ENCODE measurements around the gene RREB1. TPM values are rescaled to one million over a fixed set of nuclear protein-coding genes. Genes with fewer than 3 reads are reported as not detected.

The RREB1 gene
- total and polyA plus RNA-seq, 2 of the 4 experiments (the other 2 are of a cell fraction): 8.4 to 14.5 TPM

- Histone ChIP-seq H3K18ac (ENCODE audit: low read depth, low read length) (no peak overlapping the region), H3K9me3 (ENCODE audit: control insufficient read depth, insufficient read depth, low read length) (no peaks in the 10 kb centered on the region), H2AFZ (replicated peaks; ENCODE audit: low read length, poor library complexity) (no peak overlapping the region), H4K91ac (ENCODE audit: insufficient read depth, low read depth, low read length) (no peak overlapping the region), H2BK20ac (ENCODE audit: low read depth, low read length) (no peak overlapping the region), H3K9me1 (ENCODE audit: insufficient read depth, low read length) (no peaks in the 10 kb centered on the region), H3K4me3 (ENCODE audit: insufficient read depth, low read depth, low read length) (no peak overlapping the region), H4K20me1 (ENCODE audit: insufficient read depth, low read length) (no peaks in the 10 kb centered on the region), H3K56ac (ENCODE audit: extremely low read depth, insufficient read depth, low read length) (no peak overlapping the region), H3K4me1 (ENCODE audit: control insufficient read depth, insufficient read depth, low read length) (no peaks in the 10 kb centered on the region), H2AK9ac (replicated peaks; ENCODE audit: low read depth, low read length, poor library complexity) (no peak overlapping the region), H3K79me1 (ENCODE audit: low read depth in 1 of 2, low read length in 2 of 2) (no peaks in the 10 kb centered on the region), H3K4ac (ENCODE audit: low read depth, low read length) (no peak overlapping the region), H3K14ac (replicated peaks; ENCODE audit: low read depth, low read length) (no peak overlapping the region), H3K23ac (ENCODE audit: low read depth, low read length) (no peak overlapping the region), H3K9ac (ENCODE audit: low read depth, low read length) (no peak overlapping the region), H2AK5ac (ENCODE audit: low read depth, low read length) (no peak overlapping the region), H4K5ac (ENCODE audit: low read depth, low read length) (no peak overlapping the region), H2BK15ac (ENCODE audit: low read depth, low read length) (no peak overlapping the region), H3K27ac (ENCODE audit: insufficient read depth, low read length) (no peak overlapping the region), H4K8ac (ENCODE audit: low read depth in 2 of 2, low read length in 2 of 2) (no peak overlapping the region), H3K36me3 (ENCODE audit: control insufficient read depth, insufficient read depth, low read length) (no peaks in the 10 kb centered on the region), H2BK5ac (ENCODE audit: low read depth, low read length, poor library complexity, severe bottlenecking) (no peak overlapping the region), H3K4me2 (ENCODE audit: low read depth, low read length) (no peak overlapping the region), H3K27me3 (ENCODE audit: control insufficient read depth, insufficient read depth, low read length) (no peaks in the 10 kb centered on the region), H2BK120ac (ENCODE audit: low read depth, low read length) (no peak overlapping the region)
- CTCF ChIA-PET: no interaction called here
- intact Hi-C loops (cut with micrococcal nuclease) (no loop called here), dilution Hi-C loops (cut with HindIII; ENCODE audit: low sequenced_read_pairs, unreplicated experiment) (no loop called here), in situ Hi-C loops (cut with MboI; ENCODE audit: low sequenced_read_pairs) (no loop called here)
- TF ChIP-seq CTCF (conservative IDR thresholded peaks at IDR 0.05; ENCODE audit: low read depth, low read length): no peak
- TF ChIP-seq ELK1 (IDR thresholded peaks at IDR 0.05; ENCODE audit: borderline replicate concordance, low read depth, low read length): no peak
- no peak for TF ChIP-seq MAFK (IDR thresholded peaks at IDR 0.05; ENCODE audit: low read depth, low read length)
- TF ChIP-seq BHLHE40 (IDR thresholded peaks at IDR 0.05; ENCODE audit: low read depth, low read length): no peak
- TF ChIP-seq RFX5 (IDR thresholded peaks at IDR 0.05; ENCODE audit: low read depth, low read length): no peak
- TF ChIP-seq CEBPB (IDR thresholded peaks at IDR 0.05; ENCODE audit: low read depth, low read length): no peak
- TF ChIP-seq SMC3 (IDR thresholded peaks at IDR 0.05; ENCODE audit: low read depth, low read length): no peak
- no peak for TF ChIP-seq NFE2L2 (IDR thresholded peaks at IDR 0.05; ENCODE audit: low read depth, low read length)
- DNase-seq: no peak
- no peak for ATAC-seq (ENCODE audit: low read depth)
- no CpG with 5 or more reads among the region's 2 CpGs for WGBS, 2 experiments (ENCODE audit: extremely low coverage in 2 of 2, insufficient read length in 1 of 2)
- BruUV-seq (replicated peaks): no TSS peak
- POLR2A ChIA-PET (ENCODE audit: unreplicated experiment): no interaction called here
Measured at GRCh38 chr6:7088076-7088742, 19.6 kb upstream of the RREB1 start.
